A172 (cell line): ENCODE measurements around the gene ESRP2. TPM values are rescaled to one million over a fixed set of nuclear protein-coding genes. Genes with fewer than 3 reads are reported as not detected.

Experiments used
- DNase-seq: peaks from one replicate; pipeline ENCODE4 v3.0.0-alpha.2; 2015; ENCODE audit warnings: low spot score
- total RNA-seq: library from RNA; depleted of rRNA; stranded (reverse); fragments of >200 nt; shearing (Covaris generic); gene quantifications from 2 replicates; pipeline ENCODE4 v1.2.3, GENCODE V29; 2014; rRNA removed

ESRP2 gene
- total RNA-seq: 0.45 TPM in 1 of 2 replicates, not detected in the other

DNA sequence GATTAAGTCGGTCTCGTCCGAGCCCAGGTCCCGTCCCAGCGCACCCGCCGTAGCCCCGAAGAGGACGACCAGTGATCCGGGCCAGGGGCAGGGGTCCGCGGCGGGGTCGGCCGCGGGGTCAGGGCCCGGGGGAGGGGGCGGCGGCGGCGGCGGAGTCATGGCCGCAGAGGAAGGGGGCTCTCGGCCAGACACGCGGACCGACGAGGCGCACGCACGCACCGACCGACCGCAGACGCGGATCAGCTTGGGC lies at the start of gene ESRP2:
Gene ESRP2, minus strand, starts transcription at position 241 of the 250 bp plus-strand sequence. Its CDS starts 82 bp downstream, at position 159.
- DNase-seq: no peak

DNA sequence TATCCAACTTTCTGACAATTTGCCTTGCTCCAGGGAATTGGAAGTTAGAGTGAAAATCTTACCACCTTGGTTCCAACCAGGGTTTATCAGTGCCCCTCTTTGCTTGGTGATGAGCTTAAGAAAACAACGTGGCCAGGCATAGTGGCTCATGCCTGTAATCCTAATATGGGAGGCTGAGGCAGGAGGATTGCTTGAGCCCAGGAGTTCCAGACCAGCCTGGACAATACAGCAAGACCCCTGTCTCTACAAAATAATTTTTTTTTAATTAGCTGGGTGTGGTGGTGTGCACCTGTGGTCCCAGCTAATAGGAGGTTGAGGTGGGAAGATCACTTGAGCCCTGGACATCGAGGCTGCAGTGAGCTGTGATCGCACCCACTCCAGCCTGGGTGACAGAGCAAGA lies 49.8 kb upstream of the ESRP2 start:
- no peak for DNase-seq

DNA sequence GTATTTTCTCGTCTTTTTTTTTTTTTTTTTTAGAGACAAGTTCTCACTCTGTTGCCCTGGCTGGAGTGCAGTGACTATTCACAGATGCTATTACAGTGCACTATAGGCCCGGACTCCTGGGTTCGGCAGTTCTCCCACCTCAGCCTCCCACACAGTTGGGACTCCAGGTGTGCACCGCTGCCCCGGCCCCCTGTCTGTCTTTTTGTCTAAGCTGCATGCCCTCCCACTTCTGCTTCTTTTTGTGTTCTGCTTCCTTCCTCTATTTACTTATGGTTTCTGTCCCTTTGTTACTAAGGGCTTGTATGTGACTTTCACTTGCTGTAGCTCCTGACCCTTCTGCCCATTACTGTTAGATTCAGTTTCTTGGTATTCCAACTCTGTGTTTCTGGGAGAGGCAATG lies 48.9 kb upstream of the ESRP2 start:
- no peak for DNase-seq

- DNase-seq: no peak
Measured at GRCh38 chr16:68283801-68284598, 48.1 kb upstream of the ESRP2 start.

GRCh38 chr16:68283346-68283745 lies 47.4 kb upstream of the ESRP2 start:
- DNase-seq: no peak

DNA sequence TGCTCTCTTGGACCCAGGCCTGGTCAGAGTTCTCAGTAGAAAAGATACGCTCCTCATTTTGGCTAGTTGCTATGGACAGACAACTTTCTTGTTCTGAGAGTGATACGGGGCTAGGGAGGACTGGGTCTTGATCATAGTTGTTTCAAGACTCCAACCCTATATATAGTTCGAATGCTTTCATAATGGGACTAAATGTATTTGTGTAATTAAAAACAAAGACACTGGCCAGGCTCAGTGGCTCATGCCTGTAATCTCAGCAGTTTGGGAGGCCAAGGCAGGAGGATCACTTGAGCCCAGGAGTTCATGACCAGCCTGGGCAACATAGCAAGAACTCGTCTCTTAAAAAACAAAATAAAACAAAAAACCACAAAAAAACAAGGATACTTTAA lies 46.1 kb upstream of the ESRP2 start:
- no peak for DNase-seq

GRCh38 chr16:68281368-68282063 lies 45.6 kb upstream of the ESRP2 start:
- no peak for DNase-seq

GRCh38 chr16:68279726-68280558 lies 44.0 kb upstream of the ESRP2 start:
- no peak for DNase-seq

DNA sequence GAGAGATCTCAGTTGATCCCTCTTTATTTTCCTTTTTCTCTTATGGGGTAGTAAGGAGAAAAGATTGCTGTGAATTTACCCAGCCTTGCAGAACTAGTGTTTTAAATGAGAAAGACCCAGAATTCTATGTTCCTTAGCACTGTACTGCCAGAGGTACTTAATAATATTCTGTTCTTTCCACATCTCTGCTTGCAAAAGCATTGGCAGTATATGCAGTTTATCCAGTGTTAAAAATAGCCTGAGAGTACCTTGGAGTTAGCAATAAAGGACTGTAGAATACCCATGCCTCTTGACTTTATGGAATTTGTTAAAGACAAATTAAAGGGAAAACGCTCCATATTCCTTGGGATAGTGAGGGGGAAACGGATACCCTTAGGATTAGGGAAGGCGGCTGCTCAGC lies 40.3 kb upstream of the ESRP2 start:
- no peak for DNase-seq

DNA sequence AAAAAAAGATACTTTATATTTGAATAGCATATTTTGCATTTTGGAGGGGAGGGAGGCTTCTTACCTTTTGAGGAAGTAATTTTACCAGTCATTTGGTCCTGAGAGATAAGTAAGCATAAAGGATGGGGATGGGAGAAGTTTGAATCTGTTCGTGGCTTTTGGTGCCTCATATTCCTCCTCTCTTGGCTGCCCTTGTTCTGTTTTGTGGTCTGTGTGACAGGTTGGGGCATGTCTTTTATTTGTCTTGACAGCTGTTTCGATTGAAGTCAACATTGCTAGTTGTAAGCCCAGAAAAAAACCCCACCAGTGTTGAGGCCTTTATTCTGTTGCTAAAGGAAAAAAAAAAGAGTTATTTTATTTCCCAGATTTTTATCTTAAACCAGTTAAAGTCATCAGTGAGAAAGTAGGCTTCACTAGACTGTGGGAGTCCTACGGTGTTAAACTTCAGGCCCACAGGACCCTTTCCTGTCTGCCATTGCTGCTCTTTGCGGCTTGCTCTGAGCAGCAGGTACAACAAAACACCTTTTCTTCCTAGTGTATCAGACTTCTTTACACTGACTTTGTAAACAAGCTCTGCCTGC lies 39.8 kb upstream of the ESRP2 start:
- no peak for DNase-seq

- no peak for DNase-seq
Measured at GRCh38 chr16:68274441-68274840, 38.5 kb upstream of the ESRP2 start.

- DNase-seq: no peak
Measured at GRCh38 chr16:68273896-68274295, 38.0 kb upstream of the ESRP2 start.

GRCh38 chr16:68273459-68273858 lies 37.5 kb upstream of the ESRP2 start:
- DNase-seq: no peak

- DNase-seq: no peak
Measured at GRCh38 chr16:68272507-68273209, 36.7 kb upstream of the ESRP2 start.

- no peak for DNase-seq
Measured at GRCh38 chr16:68270353-68270752, 34.4 kb upstream of the ESRP2 start.

- no peak for DNase-seq
Measured at GRCh38 chr16:68269793-68270192, 33.9 kb upstream of the ESRP2 start.

DNA sequence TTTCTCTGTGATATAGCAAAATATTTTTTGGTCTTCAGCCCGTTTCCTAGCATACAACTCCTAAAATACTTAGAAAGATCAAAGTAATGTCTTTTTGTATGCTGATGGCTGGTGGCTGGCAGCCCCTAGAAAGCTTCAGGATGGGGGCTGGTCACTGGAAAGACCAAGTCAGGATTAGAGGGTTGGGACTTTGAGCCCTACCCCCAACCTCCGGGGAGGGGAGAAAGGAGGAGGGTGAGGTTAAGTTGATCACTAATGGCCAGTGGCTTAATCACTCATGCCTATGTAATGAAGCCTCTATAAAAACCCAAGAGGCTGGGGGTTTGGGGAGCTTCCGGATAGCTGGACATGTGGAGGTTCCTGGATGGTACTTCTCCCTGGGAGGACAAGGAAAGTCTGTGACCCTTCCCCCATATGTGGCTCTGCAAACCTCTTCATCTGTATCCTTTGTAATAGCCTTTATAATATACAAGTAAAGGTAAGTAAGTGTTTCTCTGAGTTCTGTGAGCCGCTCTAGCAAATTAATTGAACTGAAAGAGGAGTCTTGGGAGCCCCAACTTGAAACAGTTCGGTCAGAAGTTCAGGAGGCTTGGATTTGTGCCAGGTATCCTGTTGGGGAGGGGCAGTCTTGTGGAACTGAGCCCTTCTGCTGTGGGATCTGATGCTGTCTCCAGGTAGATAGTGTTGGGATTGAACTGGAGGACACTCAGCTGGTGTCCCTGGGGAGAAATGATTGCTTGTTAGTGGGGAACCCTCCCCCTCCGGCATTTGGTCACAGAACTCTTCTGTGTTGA lies 31.9 kb upstream of the ESRP2 start:
- no peak for DNase-seq

GRCh38 chr16:68265078-68265920 lies 29.4 kb upstream of the ESRP2 start:
- DNase-seq: peak; percentile 80

GRCh38 chr16:68264128-68265077 lies 28.5 kb upstream of the ESRP2 start, which contains the start of gene SLC7A6:
SLC7A6 (plus strand) TSS chr16:68264526; CDS start chr16:68274727, 10,201 bp downstream.
- DNase-seq: peak; percentile 68
